Body of pancreas (tissue), 4 donors: ENCODE measurements around the gene LRRFIP1.
"Not testable (repeated sequence)": the region's sequence is repeated elsewhere in the genome, so short reads cannot be mapped to it uniquely, and the experiment has no call there.

Source experiments
- POLR2A ChIP-seq, 3 donors: fragments of 450-650 bp; IDR thresholded peaks; one replicate each; pipeline ENCODE4 v1.6.1; 2016; ENCODE audit warnings: antibody characterized with exemption in 3 of 3, mild to moderate bottlenecking in 2 of 3
- TF ChIP-seq, protein P1 (sequence below), 7 experiments: fragments of 450-650 bp in 4 of 7; fragments of 200-600 bp in 3 of 7; sonication (generic) in 3 of 7; IDR thresholded peaks; one replicate each; pipeline ENCODE4 v1.5.1; 2016 to 2019; ENCODE audit warnings: antibody characterized with exemption in 7 of 7

DNA sequence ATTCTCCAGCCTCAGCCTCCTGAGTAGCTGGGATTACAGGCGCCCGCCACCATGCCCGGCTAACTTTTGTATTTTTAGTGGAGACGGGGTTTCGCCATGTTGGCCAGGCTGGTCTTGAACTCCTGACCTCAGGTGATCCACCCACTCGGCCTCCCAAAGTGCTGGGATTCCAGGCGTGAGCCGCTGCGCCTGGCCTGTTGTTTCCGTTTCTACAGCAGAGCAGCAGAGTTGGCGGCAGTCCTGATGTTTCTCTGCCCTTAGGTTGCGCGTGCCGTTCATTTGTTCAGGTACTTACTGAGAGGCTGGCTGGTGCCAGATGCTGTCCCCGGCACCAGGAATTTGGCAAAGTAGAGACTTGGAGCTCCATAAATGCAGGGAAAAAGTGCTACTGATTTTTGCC, 123.1 kb downstream of the LRRFIP1 start:
- TF ChIP-seq, protein P1, sequence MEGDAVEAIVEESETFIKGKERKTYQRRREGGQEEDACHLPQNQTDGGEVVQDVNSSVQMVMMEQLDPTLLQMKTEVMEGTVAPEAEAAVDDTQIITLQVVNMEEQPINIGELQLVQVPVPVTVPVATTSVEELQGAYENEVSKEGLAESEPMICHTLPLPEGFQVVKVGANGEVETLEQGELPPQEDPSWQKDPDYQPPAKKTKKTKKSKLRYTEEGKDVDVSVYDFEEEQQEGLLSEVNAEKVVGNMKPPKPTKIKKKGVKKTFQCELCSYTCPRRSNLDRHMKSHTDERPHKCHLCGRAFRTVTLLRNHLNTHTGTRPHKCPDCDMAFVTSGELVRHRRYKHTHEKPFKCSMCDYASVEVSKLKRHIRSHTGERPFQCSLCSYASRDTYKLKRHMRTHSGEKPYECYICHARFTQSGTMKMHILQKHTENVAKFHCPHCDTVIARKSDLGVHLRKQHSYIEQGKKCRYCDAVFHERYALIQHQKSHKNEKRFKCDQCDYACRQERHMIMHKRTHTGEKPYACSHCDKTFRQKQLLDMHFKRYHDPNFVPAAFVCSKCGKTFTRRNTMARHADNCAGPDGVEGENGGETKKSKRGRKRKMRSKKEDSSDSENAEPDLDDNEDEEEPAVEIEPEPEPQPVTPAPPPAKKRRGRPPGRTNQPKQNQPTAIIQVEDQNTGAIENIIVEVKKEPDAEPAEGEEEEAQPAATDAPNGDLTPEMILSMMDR (IDR thresholded peaks at IDR 0.05): not testable (repeated sequence)
- TF ChIP-seq POLR2A (IDR thresholded peaks at IDR 0.05): not testable (repeated sequence)
